Bronchus fibroblast of lung (primary cell): ENCODE results near the gene DRP2. TPM values are rescaled to one million over a fixed set of nuclear protein-coding genes. Genes with fewer than 3 reads are reported as not detected.

Experiments used
- total RNA-seq: library from RNA; depleted of rRNA; stranded (reverse); fragments of >200 nt; gene quantifications from 2 replicates; pipeline ENCODE4 v1.2.3, GENCODE V29; 2015

DRP2 gene, protein sequence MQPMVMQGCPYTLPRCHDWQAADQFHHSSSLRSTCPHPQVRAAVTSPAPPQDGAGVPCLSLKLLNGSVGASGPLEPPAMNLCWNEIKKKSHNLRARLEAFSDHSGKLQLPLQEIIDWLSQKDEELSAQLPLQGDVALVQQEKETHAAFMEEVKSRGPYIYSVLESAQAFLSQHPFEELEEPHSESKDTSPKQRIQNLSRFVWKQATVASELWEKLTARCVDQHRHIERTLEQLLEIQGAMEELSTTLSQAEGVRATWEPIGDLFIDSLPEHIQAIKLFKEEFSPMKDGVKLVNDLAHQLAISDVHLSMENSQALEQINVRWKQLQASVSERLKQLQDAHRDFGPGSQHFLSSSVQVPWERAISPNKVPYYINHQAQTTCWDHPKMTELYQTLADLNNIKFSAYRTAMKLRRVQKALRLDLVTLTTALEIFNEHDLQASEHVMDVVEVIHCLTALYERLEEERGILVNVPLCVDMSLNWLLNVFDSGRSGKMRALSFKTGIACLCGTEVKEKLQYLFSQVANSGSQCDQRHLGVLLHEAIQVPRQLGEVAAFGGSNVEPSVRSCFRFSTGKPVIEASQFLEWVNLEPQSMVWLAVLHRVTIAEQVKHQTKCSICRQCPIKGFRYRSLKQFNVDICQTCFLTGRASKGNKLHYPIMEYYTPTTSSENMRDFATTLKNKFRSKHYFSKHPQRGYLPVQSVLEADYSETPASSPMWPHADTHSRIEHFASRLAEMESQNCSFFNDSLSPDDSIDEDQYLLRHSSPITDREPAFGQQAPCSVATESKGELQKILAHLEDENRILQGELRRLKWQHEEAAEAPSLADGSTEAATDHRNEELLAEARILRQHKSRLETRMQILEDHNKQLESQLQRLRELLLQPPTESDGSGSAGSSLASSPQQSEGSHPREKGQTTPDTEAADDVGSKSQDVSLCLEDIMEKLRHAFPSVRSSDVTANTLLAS
- 1.2 and 2.0 TPM in 2 replicates for total RNA-seq

GRCh38 chrX:101219116-101219863 lies at the start of gene DRP2:
TSS of gene DRP2 (plus strand) at chrX:101219786. CDS start at chrX:101231648, 11,862 bp downstream.

DNA sequence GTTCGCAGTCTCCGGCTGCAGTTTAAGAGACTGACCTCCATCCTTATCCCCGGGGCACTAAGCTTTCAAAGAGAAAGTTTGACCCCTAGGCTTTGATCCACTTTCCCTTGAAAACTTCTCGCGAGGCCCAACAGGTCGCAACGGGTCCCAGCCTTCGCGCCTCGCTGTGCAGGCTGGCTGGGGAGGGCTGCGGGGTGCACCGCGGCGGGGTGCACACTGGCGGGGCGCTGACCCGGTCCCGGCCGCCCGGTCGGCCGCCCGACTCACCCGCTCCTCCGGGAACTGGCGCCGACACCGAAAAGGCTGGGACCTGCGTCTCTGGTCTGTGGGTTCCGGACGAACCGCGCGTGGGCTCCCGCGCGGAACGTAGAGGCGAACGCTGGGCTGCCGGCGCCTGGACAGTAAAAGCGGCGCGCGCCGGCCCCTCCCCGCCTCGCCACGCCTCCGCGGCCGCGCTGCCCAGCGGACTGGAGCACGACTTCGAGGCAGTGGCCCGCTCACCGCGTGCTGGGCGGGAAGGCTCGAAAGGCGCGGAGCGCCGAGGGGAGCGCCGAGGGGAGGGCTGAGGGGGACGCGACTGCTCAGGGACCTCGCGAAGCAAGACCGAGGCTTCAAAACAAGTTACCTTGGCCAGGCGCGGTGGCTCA lies 71.5 kb downstream of the DRP2 start, which contains the start of gene TAF7L:
TSS of gene TAF7L (minus strand) at position 378 of the 647 bp plus-strand sequence. CDS start 3,791 bp downstream, outside the sequence.

Other genes starting within 250 kb of the DRP2 start
- 8.3 and 8.7 TPM in 2 replicates for gene TRMT2B, start 167.7 kb upstream of the DRP2 start, total RNA-seq
- 5.5 and 6.1 TPM in 2 replicates for gene TMEM35A, start 140.9 kb upstream of the DRP2 start, total RNA-seq
- 20.2 and 35.3 TPM in 2 replicates for gene CENPI, start 121.6 kb upstream of the DRP2 start, total RNA-seq
- gene TAF7L, start 71.5 kb downstream of the DRP2 start, total RNA-seq: 0.17 and 0.30 TPM in 2 replicates
- gene TIMM8A, start 129.0 kb downstream of the DRP2 start, total RNA-seq: 5.7 and 9.2 TPM in 2 replicates
- not detected in 2 replicates for gene BTK, start 166.4 kb downstream of the DRP2 start, total RNA-seq
- 3,269 and 3,654 TPM in 2 replicates for gene RPL36A, start 171.2 kb downstream of the DRP2 start, total RNA-seq
- 32.9 and 33.5 TPM in 2 replicates for gene GLA, start 188.1 kb downstream of the DRP2 start, total RNA-seq
- gene HNRNPH2, start 188.4 kb downstream of the DRP2 start, total RNA-seq: 42.4 and 43.1 TPM in 2 replicates